ENCODE results near the gene XCR1. TPM values are rescaled to one million over a fixed set of nuclear protein-coding genes. Genes with fewer than 3 reads are reported as not detected.

Gene XCR1
- total RNA-seq, 1 experiment from 2014 or later, result 0.02 TPM

DNA sequence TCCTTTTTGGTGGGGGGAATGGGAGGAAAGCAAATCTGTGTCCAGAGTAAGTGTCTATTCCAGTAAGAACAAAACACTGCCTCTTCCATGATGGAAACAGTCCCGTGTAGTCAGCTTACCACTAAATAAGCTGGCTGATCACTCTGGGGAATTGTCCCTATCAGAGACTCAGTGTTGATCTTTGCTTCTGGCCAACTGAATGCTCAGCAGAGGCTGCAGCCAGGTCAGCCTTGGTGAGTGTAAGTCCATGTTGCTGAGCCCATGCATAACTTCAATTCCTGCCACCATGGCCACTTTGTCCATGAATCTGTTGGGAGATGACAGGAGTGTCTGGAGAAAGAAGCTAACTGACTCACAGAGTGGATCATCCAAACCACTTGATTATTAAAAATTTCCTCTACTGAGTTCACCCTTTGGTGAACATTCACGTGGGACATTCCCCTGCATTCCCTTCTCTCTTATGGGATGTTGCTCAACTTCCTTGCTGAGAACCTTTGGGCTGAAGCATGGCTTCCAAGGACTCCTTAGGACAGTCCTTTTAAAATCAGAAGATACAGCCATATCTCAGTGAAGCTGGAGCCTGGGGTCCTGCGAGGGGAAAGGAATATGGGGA lies 33.9 kb upstream of the XCR1 start:
- H3K4me1 Mint-ChIP-seq, result no peaks in the 10 kb centered on the region
- CTCF ChIA-PET, result no interaction called here

DNA sequence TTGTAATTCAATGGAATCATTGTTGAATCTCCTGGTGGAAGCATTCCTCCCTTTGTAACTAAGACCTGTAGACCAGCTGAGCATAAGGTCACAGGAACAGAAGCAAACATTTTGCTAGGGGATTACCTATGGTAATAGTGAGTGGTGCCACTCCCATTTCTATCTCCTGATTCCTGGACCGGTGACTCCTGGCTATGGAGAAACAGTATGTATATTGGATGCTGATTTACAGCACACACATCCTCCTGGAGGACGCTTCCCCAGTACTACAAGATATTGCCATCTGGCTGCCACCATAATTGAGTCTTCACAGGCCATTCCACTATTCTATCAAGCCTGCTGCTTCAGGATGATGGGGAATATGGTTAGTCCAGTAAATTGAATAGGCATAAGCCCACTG lies 33.3 kb upstream of the XCR1 start:
- H3K27me3 Mint-ChIP-seq (ENCODE audit: low read depth), result no peaks in the 10 kb centered on the region
- no peak overlapping the region for H3K27ac Mint-ChIP-seq
- POLR2A ChIA-PET, result no interaction called here
- CTCF ChIA-PET, result interaction anchor here (0.9 kb wide), 1 partner anchor 147 kb away, joined by 3 read pairs; the partner anchor contains the start of gene CCR1
- no peaks in the 10 kb centered on the region for H3K4me1 Mint-ChIP-seq
- TF ChIP-seq, protein P1, sequence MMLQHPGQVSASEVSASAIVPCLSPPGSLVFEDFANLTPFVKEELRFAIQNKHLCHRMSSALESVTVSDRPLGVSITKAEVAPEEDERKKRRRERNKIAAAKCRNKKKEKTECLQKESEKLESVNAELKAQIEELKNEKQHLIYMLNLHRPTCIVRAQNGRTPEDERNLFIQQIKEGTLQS (CRISPR knock-in tag; conservative IDR thresholded peaks at IDR 0.05), result no peak
- TF ChIP-seq, protein P2, sequence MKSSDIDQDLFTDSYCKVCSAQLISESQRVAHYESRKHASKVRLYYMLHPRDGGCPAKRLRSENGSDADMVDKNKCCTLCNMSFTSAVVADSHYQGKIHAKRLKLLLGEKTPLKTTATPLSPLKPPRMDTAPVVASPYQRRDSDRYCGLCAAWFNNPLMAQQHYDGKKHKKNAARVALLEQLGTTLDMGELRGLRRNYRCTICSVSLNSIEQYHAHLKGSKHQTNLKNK (CRISPR knock-in tag; IDR thresholded peaks at IDR 0.05), result no peak
- no peak for TF ChIP-seq SOX15 (CRISPR knock-in tag; IDR thresholded peaks at IDR 0.05)
- no peak for TF ChIP-seq ELF4 (CRISPR knock-in tag; IDR thresholded peaks at IDR 0.05; ENCODE audit: low read depth)
- TF ChIP-seq RORB (CRISPR knock-in tag; IDR thresholded peaks at IDR 0.05), result no peak
- TF ChIP-seq, protein P3, sequence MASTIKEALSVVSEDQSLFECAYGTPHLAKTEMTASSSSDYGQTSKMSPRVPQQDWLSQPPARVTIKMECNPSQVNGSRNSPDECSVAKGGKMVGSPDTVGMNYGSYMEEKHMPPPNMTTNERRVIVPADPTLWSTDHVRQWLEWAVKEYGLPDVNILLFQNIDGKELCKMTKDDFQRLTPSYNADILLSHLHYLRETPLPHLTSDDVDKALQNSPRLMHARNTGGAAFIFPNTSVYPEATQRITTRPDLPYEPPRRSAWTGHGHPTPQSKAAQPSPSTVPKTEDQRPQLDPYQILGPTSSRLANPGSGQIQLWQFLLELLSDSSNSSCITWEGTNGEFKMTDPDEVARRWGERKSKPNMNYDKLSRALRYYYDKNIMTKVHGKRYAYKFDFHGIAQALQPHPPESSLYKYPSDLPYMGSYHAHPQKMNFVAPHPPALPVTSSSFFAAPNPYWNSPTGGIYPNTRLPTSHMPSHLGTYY (CRISPR knock-in tag; IDR thresholded peaks at IDR 0.05), result no peak
- no peak for TF ChIP-seq SMAD3 (CRISPR knock-in tag; IDR thresholded peaks at IDR 0.05; ENCODE audit: borderline replicate concordance)
- no peak for TF ChIP-seq TEAD1 (CRISPR knock-in tag; IDR thresholded peaks at IDR 0.05)
- no peak for TF ChIP-seq TCF7 (CRISPR knock-in tag; IDR thresholded peaks at IDR 0.05; ENCODE audit: low read depth)
- TF ChIP-seq, protein P4, sequence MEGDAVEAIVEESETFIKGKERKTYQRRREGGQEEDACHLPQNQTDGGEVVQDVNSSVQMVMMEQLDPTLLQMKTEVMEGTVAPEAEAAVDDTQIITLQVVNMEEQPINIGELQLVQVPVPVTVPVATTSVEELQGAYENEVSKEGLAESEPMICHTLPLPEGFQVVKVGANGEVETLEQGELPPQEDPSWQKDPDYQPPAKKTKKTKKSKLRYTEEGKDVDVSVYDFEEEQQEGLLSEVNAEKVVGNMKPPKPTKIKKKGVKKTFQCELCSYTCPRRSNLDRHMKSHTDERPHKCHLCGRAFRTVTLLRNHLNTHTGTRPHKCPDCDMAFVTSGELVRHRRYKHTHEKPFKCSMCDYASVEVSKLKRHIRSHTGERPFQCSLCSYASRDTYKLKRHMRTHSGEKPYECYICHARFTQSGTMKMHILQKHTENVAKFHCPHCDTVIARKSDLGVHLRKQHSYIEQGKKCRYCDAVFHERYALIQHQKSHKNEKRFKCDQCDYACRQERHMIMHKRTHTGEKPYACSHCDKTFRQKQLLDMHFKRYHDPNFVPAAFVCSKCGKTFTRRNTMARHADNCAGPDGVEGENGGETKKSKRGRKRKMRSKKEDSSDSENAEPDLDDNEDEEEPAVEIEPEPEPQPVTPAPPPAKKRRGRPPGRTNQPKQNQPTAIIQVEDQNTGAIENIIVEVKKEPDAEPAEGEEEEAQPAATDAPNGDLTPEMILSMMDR (IDR thresholded peaks at IDR 0.05), result no peak
- no peak for TF ChIP-seq NR3C1 (CRISPR knock-in tag; conservative IDR thresholded peaks at IDR 0.05; ENCODE audit: low read depth)
- no peak for TF ChIP-seq ZNF396 (CRISPR knock-in tag; IDR thresholded peaks at IDR 0.05; ENCODE audit: borderline replicate concordance)
- TF ChIP-seq JUN (CRISPR knock-in tag; IDR thresholded peaks at IDR 0.05), result no peak
- no peaks in the 10 kb centered on the region for H3K36me3 Mint-ChIP-seq
- no peaks in the 10 kb centered on the region for H3K9me3 Mint-ChIP-seq
- ATAC-seq (no peak), DNase-seq (ENCODE audit: low spot score) (no peak)
- H3K4me3 Mint-ChIP-seq, result no peak overlapping the region

More for the DNA sequence above, 33.9 kb upstream of the XCR1 start:
- Mint-ChIP-seq H3K9me3 (no peaks in the 10 kb centered on the region), H3K27ac (no peak overlapping the region), H3K4me3 (no peak overlapping the region), H3K36me3 (no peaks in the 10 kb centered on the region), H3K27me3 (ENCODE audit: low read depth) (no peaks in the 10 kb centered on the region)
- no peak for DNase-seq (ENCODE audit: low spot score)
- TF ChIP-seq ZBTB21 (CRISPR knock-in tag; IDR thresholded peaks at IDR 0.05; ENCODE audit: borderline replicate concordance), result no peak
- no peak for TF ChIP-seq HMGA2 (CRISPR knock-in tag; IDR thresholded peaks at IDR 0.05)
- POLR2A ChIA-PET, result no interaction called here
- no peak for ATAC-seq

DNA sequence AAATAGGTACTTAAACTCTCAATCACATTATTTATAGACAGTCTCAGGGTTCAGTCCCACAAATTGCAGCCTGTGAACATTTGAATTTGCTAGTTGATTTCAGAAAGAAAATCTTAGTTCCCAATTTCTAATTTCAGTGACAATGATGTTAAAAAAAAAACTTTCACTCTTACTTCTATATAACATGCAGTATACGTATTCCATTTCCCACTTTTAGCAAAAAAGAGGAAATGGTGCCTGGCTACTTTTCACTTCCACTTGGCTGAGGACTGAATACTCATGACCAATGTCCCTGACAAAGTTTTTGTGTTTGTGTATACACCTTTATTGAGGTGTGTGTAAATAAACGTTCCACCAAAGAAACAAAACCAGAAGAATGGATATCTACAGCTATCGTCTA lies 32.1 kb upstream of the XCR1 start:
- Mint-ChIP-seq H3K9me3 (no peaks in the 10 kb centered on the region), H3K36me3 (no peaks in the 10 kb centered on the region), H3K27me3 (ENCODE audit: low read depth) (no peaks in the 10 kb centered on the region), H3K27ac (no peak overlapping the region), H3K4me3 (no peak overlapping the region), H3K4me1 (no peaks in the 10 kb centered on the region)
- DNase-seq (ENCODE audit: low spot score) (no peak), ATAC-seq (no peak)
- POLR2A ChIA-PET, result no interaction called here
- CTCF ChIA-PET, result interaction anchor here (0.9 kb wide), 1 partner anchor 149 kb away, joined by 3 read pairs; the partner anchor contains the start of gene CCR1
- TF ChIP-seq, protein P5, sequence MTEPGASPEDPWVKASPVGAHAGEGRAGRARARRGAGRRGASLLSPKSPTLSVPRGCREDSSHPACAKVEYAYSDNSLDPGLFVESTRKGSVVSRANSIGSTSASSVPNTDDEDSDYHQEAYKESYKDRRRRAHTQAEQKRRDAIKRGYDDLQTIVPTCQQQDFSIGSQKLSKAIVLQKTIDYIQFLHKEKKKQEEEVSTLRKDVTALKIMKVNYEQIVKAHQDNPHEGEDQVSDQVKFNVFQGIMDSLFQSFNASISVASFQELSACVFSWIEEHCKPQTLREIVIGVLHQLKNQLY (CRISPR knock-in tag; IDR thresholded peaks at IDR 0.05), result no peak
- TF ChIP-seq FOXK1 (CRISPR knock-in tag; IDR thresholded peaks at IDR 0.05), result no peak
- TF ChIP-seq, protein P6, sequence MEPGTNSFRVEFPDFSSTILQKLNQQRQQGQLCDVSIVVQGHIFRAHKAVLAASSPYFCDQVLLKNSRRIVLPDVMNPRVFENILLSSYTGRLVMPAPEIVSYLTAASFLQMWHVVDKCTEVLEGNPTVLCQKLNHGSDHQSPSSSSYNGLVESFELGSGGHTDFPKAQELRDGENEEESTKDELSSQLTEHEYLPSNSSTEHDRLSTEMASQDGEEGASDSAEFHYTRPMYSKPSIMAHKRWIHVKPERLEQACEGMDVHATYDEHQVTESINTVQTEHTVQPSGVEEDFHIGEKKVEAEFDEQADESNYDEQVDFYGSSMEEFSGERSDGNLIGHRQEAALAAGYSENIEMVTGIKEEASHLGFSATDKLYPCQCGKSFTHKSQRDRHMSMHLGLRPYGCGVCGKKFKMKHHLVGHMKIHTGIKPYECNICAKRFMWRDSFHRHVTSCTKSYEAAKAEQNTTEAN (CRISPR knock-in tag; IDR thresholded peaks at IDR 0.05), result no peak
- no peak for TF ChIP-seq GTF2I (CRISPR knock-in tag; conservative IDR thresholded peaks at IDR 0.05)
- no peak for TF ChIP-seq HMGA2 (CRISPR knock-in tag; IDR thresholded peaks at IDR 0.05)
- TF ChIP-seq TCF7 (CRISPR knock-in tag; IDR thresholded peaks at IDR 0.05; ENCODE audit: low read depth), result no peak
- TF ChIP-seq, protein P4 (IDR thresholded peaks at IDR 0.05), result no peak
- no peak for TF ChIP-seq KAT7 (CRISPR knock-in tag; IDR thresholded peaks at IDR 0.05; ENCODE audit: borderline replicate concordance)
- TF ChIP-seq, protein P7, sequence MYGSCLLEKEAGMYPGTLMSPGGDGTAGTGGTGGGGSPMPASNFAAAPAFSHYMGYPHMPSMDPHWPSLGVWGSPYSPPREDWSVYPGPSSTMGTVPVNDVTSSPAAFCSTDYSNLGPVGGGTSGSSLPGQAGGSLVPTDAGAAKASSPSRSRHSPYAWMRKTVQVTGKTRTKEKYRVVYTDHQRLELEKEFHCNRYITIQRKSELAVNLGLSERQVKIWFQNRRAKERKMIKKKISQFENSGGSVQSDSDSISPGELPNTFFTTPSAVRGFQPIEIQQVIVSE (CRISPR knock-in tag; IDR thresholded peaks at IDR 0.05; ENCODE audit: borderline replicate concordance), result no peak
- TF ChIP-seq MYBL2 (CRISPR knock-in tag; IDR thresholded peaks at IDR 0.05), result no peak
